ENCODE measurements around the gene MAGOHB.

The MAGOHB gene

DNA sequence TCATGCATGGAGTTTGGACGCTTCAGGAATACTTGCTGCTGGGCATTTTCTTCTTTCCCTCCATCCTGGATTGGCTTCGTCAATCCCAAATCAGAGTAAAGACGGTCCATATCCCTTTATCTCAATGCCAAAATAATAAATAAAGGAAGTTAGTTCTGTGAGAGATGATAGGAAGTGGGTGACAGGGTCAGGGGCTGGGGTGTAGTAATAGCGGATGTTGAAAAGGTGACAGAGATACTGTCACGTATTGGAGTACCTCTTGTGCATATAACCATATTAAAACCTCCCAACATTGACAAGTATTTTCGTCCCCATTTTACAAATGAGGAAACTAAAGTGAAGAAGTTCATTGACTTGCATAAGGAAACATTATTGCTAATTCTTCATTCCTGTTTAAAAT lies 12.4 kb downstream of the MAGOHB start:
- Histone ChIP-seq H2BK5ac (ENCODE audit: low read depth, low read length, poor library complexity, severe bottlenecking) (no peak overlapping the region), H2BK120ac (ENCODE audit: low read depth, low read length) (no peak overlapping the region), H3K18ac (ENCODE audit: low read depth in 1 of 2, low read length in 2 of 2) (no peak overlapping the region), H3K36me3 (ENCODE audit: control insufficient read depth in 1 of 2, insufficient read depth in 2 of 2, low read depth in 1 of 2, low read length in 2 of 2) (peaks cover 0 to 30% of the 10 kb centered on the region in 2 experiments), H2AFZ (ENCODE audit: low read depth, low read length) (no peak overlapping the region), H3K4me1 (ENCODE audit: control insufficient read depth, insufficient read depth, low read depth, low read length) (no peaks in the 10 kb centered on the region), H3K9me3 (ENCODE audit: control insufficient read depth, low read length) (no peaks in the 10 kb centered on the region), H3K27ac (ENCODE audit: low read length, poor library complexity, severe bottlenecking) (no peak overlapping the region), H4K8ac (ENCODE audit: low read length) (no peak overlapping the region), H2AK5ac (ENCODE audit: low read length, severe bottlenecking) (no peak overlapping the region), H3K4me3 (ENCODE audit: insufficient read depth in 1 of 2, low read depth in 1 of 2, low read length in 2 of 2) (no peak overlapping the region), H4K91ac (ENCODE audit: low read length) (no peak overlapping the region), H3K9ac (ENCODE audit: low read length) (no peak overlapping the region), H3K79me1 (replicated peaks; ENCODE audit: low read length, poor library complexity, severe bottlenecking) (peaks cover 2% of the 10 kb centered on the region), H3K27me3 (ENCODE audit: control insufficient read depth in 1 of 2, insufficient read depth in 1 of 2, low read length in 2 of 2) (no peaks in the 10 kb centered on the region), H3K14ac (ENCODE audit: low read length in 2 of 2) (no peak overlapping the region), H2BK12ac (ENCODE audit: low read length in 2 of 2) (no peak overlapping the region), H2BK15ac (ENCODE audit: low read depth, poor library complexity, severe bottlenecking) (no peak overlapping the region), H3K4ac (ENCODE audit: low read depth in 1 of 2, low read length in 2 of 2) (no peak overlapping the region), H3K23ac (ENCODE audit: low read length in 2 of 2) (no peak overlapping the region), H3K4me2 (ENCODE audit: low read length, poor library complexity, severe bottlenecking) (no peak overlapping the region)
- WGBS, result 100% methylated on average over 2 of the region's 6 CpGs
- DNase-seq, result no peak

DNA sequence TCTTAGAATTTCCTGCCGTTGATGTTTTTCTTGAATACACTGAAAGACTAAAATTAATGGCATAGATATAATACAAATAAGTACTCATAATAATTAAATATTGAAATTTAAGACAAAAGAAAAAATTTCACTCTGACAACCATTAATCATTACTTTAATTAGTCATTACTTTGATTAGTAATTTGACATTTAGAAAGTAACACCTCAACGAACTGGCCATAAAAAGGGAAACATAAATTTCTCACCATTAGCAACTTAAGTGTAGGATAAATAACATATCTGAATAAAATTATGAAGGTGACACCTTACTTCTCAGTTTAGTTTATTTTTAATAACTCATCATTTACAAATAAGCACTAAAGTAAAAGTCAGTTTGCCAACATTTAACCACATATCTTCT lies 17.5 kb downstream of the MAGOHB start:
- H3K14ac ChIP-seq (ENCODE audit: low read length in 2 of 2), result no peak overlapping the region
- H4K8ac ChIP-seq (ENCODE audit: low read length), result no peak overlapping the region
- H2BK15ac ChIP-seq (ENCODE audit: low read depth, poor library complexity, severe bottlenecking), result no peak overlapping the region
- H3K9me3 ChIP-seq (ENCODE audit: control insufficient read depth, low read length), result no peaks in the 10 kb centered on the region
- no peak overlapping the region for H3K4ac ChIP-seq (ENCODE audit: low read depth in 1 of 2, low read length in 2 of 2)
- H3K4me3 ChIP-seq (ENCODE audit: insufficient read depth in 1 of 2, low read depth in 1 of 2, low read length in 2 of 2), result no peak overlapping the region
- DNase-seq, result no peak
- H3K23ac ChIP-seq (ENCODE audit: low read length in 2 of 2), result no peak overlapping the region
- peaks cover 1% of the 10 kb centered on the region for H3K79me1 ChIP-seq (replicated peaks; ENCODE audit: low read length, poor library complexity, severe bottlenecking)
- no peak overlapping the region for H2BK5ac ChIP-seq (ENCODE audit: low read depth, low read length, poor library complexity, severe bottlenecking)
- H3K36me3 ChIP-seq (ENCODE audit: control insufficient read depth in 1 of 2, insufficient read depth in 2 of 2, low read depth in 1 of 2, low read length in 2 of 2), result peaks cover 0 to 37% of the 10 kb centered on the region in 2 experiments
- H2BK12ac ChIP-seq (ENCODE audit: low read length in 2 of 2), result no peak overlapping the region
- H4K91ac ChIP-seq (ENCODE audit: low read length), result no peak overlapping the region
- H3K9ac ChIP-seq (ENCODE audit: low read length), result no peak overlapping the region
- no peak overlapping the region for H3K4me2 ChIP-seq (ENCODE audit: low read length, poor library complexity, severe bottlenecking)
- H2BK120ac ChIP-seq (ENCODE audit: low read depth, low read length), result no peak overlapping the region
- no peaks in the 10 kb centered on the region for H3K27me3 ChIP-seq (ENCODE audit: control insufficient read depth in 1 of 2, insufficient read depth in 1 of 2, low read length in 2 of 2)
- H2AFZ ChIP-seq (ENCODE audit: low read depth, low read length), result no peak overlapping the region
- H3K27ac ChIP-seq (ENCODE audit: low read length, poor library complexity, severe bottlenecking), result no peak overlapping the region
- H2AK5ac ChIP-seq (ENCODE audit: low read length, severe bottlenecking), result no peak overlapping the region
- H3K18ac ChIP-seq (ENCODE audit: low read depth in 1 of 2, low read length in 2 of 2), result no peak overlapping the region
- H3K4me1 ChIP-seq (ENCODE audit: control insufficient read depth, insufficient read depth, low read depth, low read length), result peaks cover 2% of the 10 kb centered on the region
- no CpG with 5 or more reads among the region's 2 CpGs for WGBS

DNA sequence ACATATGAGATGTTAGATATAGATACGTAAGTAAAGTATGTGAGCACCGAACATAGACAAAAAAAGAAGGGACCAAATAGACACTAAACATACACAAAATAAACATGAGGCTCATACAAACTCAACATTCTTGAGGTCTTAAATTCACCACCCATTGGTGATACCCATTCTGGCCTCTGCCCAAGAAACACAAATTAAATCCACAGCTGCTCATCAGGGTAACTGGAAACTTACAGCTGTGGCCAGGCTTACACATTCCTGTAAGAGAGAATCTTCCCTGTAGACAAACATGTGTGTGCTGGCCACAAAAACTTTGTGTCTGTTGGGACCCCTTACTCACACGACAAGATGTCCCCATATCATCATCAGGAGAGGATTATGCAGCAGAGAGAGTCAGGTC lies 22.4 kb downstream of the MAGOHB start:
- 93% methylated on average over 3 of the region's 3 CpGs for WGBS
- no peak overlapping the region for H3K4ac ChIP-seq (ENCODE audit: low read depth in 1 of 2, low read length in 2 of 2)
- no peaks in the 10 kb centered on the region for H3K27me3 ChIP-seq (ENCODE audit: control insufficient read depth in 1 of 2, insufficient read depth in 1 of 2, low read length in 2 of 2)
- no peak overlapping the region for H3K9ac ChIP-seq (ENCODE audit: low read length)
- H2BK5ac ChIP-seq (ENCODE audit: low read depth, low read length, poor library complexity, severe bottlenecking), result no peak overlapping the region
- no peak overlapping the region for H4K8ac ChIP-seq (ENCODE audit: low read length)
- no peak overlapping the region for H2BK15ac ChIP-seq (ENCODE audit: low read depth, poor library complexity, severe bottlenecking)
- peaks cover 1% of the 10 kb centered on the region for H3K79me1 ChIP-seq (replicated peaks; ENCODE audit: low read length, poor library complexity, severe bottlenecking)
- H3K36me3 ChIP-seq (ENCODE audit: control insufficient read depth in 1 of 2, insufficient read depth in 2 of 2, low read depth in 1 of 2, low read length in 2 of 2), result peaks cover 0 to 40% of the 10 kb centered on the region in 2 experiments
- H3K23ac ChIP-seq (ENCODE audit: low read length in 2 of 2), result no peak overlapping the region
- H2AFZ ChIP-seq (ENCODE audit: low read depth, low read length), result no peak overlapping the region
- no peak overlapping the region for H2BK120ac ChIP-seq (ENCODE audit: low read depth, low read length)
- H3K18ac ChIP-seq (ENCODE audit: low read depth in 1 of 2, low read length in 2 of 2), result no peak overlapping the region
- H3K4me3 ChIP-seq (ENCODE audit: insufficient read depth in 1 of 2, low read depth in 1 of 2, low read length in 2 of 2), result no peak overlapping the region
- no peak overlapping the region for H3K4me2 ChIP-seq (ENCODE audit: low read length, poor library complexity, severe bottlenecking)
- DNase-seq, result no peak
- H3K4me1 ChIP-seq (ENCODE audit: control insufficient read depth, insufficient read depth, low read depth, low read length), result peaks cover 2% of the 10 kb centered on the region
- H3K14ac ChIP-seq (ENCODE audit: low read length in 2 of 2), result no peak overlapping the region
- no peak overlapping the region for H3K27ac ChIP-seq (ENCODE audit: low read length, poor library complexity, severe bottlenecking)
- no peak overlapping the region for H4K91ac ChIP-seq (ENCODE audit: low read length)
- H2BK12ac ChIP-seq (ENCODE audit: low read length in 2 of 2), result no peak overlapping the region
- H3K9me3 ChIP-seq (ENCODE audit: control insufficient read depth, low read length), result no peaks in the 10 kb centered on the region
- no peak overlapping the region for H2AK5ac ChIP-seq (ENCODE audit: low read length, severe bottlenecking)

DNA sequence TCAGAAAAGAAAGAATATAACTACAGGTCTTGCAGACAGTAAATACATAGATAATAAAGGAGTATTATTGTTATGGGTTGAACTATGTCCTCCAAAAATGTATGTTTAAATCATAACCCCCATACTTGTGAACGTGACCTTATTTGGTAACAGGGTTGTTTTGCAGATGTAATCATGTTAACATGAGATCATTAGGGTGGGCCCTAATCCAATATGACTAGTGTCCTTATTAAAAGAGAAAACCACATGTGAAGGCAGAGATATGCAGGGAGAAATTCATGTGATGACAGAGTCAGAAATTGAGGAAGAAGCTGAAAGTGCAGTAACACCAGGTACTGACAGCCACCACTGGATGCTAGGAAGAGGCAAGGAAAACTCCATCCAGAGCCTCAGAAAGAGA lies 29.0 kb downstream of the MAGOHB start:
- Histone ChIP-seq H4K91ac (ENCODE audit: low read length) (no peak overlapping the region), H3K27ac (ENCODE audit: low read length, poor library complexity, severe bottlenecking) (no peak overlapping the region), H2BK12ac (ENCODE audit: low read length in 2 of 2) (no peak overlapping the region), H3K36me3 (ENCODE audit: control insufficient read depth in 1 of 2, insufficient read depth in 2 of 2, low read depth in 1 of 2, low read length in 2 of 2) (peaks cover 6 to 18% of the 10 kb centered on the region in 2 experiments), H2AK5ac (ENCODE audit: low read length, severe bottlenecking) (no peak overlapping the region), H3K4ac (ENCODE audit: low read depth in 1 of 2, low read length in 2 of 2) (no peak overlapping the region), H2BK120ac (ENCODE audit: low read depth, low read length) (no peak overlapping the region), H3K9ac (ENCODE audit: low read length) (peak overlapping the region; percentile 60), H3K27me3 (ENCODE audit: control insufficient read depth in 1 of 2, insufficient read depth in 1 of 2, low read length in 2 of 2) (no peaks in the 10 kb centered on the region), H3K23ac (ENCODE audit: low read length in 2 of 2) (no peak overlapping the region), H2BK15ac (ENCODE audit: low read depth, poor library complexity, severe bottlenecking) (no peak overlapping the region), H3K14ac (ENCODE audit: low read length in 2 of 2) (no peak overlapping the region), H3K79me1 (replicated peaks; ENCODE audit: low read length, poor library complexity, severe bottlenecking) (no peaks in the 10 kb centered on the region), H3K4me3 (ENCODE audit: insufficient read depth in 1 of 2, low read depth in 1 of 2, low read length in 2 of 2) (no peak overlapping the region), H2BK5ac (ENCODE audit: low read depth, low read length, poor library complexity, severe bottlenecking) (no peak overlapping the region), H2AFZ (ENCODE audit: low read depth, low read length) (no peak overlapping the region), H4K8ac (ENCODE audit: low read length) (no peak overlapping the region), H3K18ac (ENCODE audit: low read depth in 1 of 2, low read length in 2 of 2) (no peak overlapping the region), H3K4me2 (ENCODE audit: low read length, poor library complexity, severe bottlenecking) (no peak overlapping the region), H3K4me1 (ENCODE audit: control insufficient read depth, insufficient read depth, low read depth, low read length) (no peaks in the 10 kb centered on the region), H3K9me3 (ENCODE audit: control insufficient read depth, low read length) (peaks cover 5% of the 10 kb centered on the region)
- 100% methylated on average over 1 of the region's 1 CpG for WGBS
- DNase-seq, result no peak

Measured in mesenchymal stem cell (in vitro differentiated cells and primary cell).